GM12878 (cell line): ENCODE results near the gene TBC1D10A. TPM values are rescaled to one million over a fixed set of nuclear protein-coding genes. Genes with fewer than 3 reads are reported as not detected.

ENCODE experiments used
- ATAC-seq: fragments of 200-7000 bp; cut with Tn5 transposase; 3 replicates; pipeline ENCODE4 v1.9.1; 2020; ENCODE audit warnings: mild to moderate bottlenecking, moderate library complexity
- BruUV-seq: library from RNA; stranded (reverse); fragments of 400-500 nt; replicated peaks from 2 replicates; lab custom pipeline; 2021; lab: Mats Ljungman, UMichigan
- CTCF ChIA-PET: fragments of 300-600 bp; sonication (Branson Sonifier 250); formaldehyde crosslinking; extraction: SDS; loops from one replicate; lab custom pipeline; 2021; ENCODE audit warnings: inconsistent platforms; lab: Yijun Ruan, JAX
- POLR2A ChIA-PET: fragments of 350-600 bp; formaldehyde crosslinking; extraction: SDS; loops from one replicate; lab custom pipeline; 2021; ENCODE audit warnings: inconsistent platforms; lab: Charles Lee
- RAD21 ChIA-PET: fragments of 300-600 bp; sonication (Branson Sonifier 250); formaldehyde crosslinking; loops from one replicate; lab custom pipeline; 2023; ENCODE audit warnings: antibody characterized with exemption; ENCODE audit not compliant: unreplicated experiment; lab: Charles Lee
- SMC1A ChIA-PET: fragments of 300-600 bp; sonication (Branson Sonifier 250); formaldehyde crosslinking; loops from one replicate; lab custom pipeline; 2023; ENCODE audit not compliant: unreplicated experiment, uncharacterized antibody; lab: Charles Lee
- DNase-seq: peaks from one replicate; pipeline ENCODE4 v3.0.0-alpha.2; 2011; ENCODE audit warnings: low read depth, low spot score
- FAIRE-seq: peaks from 3 replicates; lab custom pipeline; 2011; peaks lifted over from hg19 to GRCh38; lab: Jason Lieb, UNC
- H2AFZ ChIP-seq: 2 replicates; pipeline ENCODE4 v1.6.0; 2011; ENCODE audit warnings: low read depth, low read length, control low read depth; ENCODE audit not compliant: control insufficient read depth
- H3K27ac ChIP-seq: 2 replicates; pipeline ENCODE4 v1.5.1; 2011; ENCODE audit warnings: control low read depth; ENCODE audit not compliant: control insufficient read depth, insufficient read depth
- H3K27me3 ChIP-seq, 2 experiments: replicated peaks in 1 of 2; 2 replicates each; pipeline versions ENCODE4 v1.6.0 to v1.6.1; 2011; ENCODE audit warnings: low read length in 1 of 2; ENCODE audit not compliant: control insufficient read depth in 2 of 2, insufficient read depth in 2 of 2
- H3K36me3 ChIP-seq, 2 experiments: 2 replicates each; pipeline ENCODE4 v1.5.1; 2011; ENCODE audit warnings: low read length in 1 of 2; ENCODE audit not compliant: control insufficient read depth in 2 of 2, insufficient read depth in 2 of 2
- H3K4me1 ChIP-seq: 2 replicates; pipeline ENCODE4 v1.6.1; 2011; ENCODE audit warnings: mild to moderate bottlenecking, low read length, moderate library complexity, mixed read lengths; ENCODE audit not compliant: control insufficient read depth, insufficient read depth
- H3K4me2 ChIP-seq: 2 replicates; pipeline ENCODE4 v1.6.0; 2011; ENCODE audit warnings: control low read depth; ENCODE audit not compliant: control insufficient read depth, insufficient read depth
- H3K4me3 ChIP-seq: fragments of 200-600 bp; sonication (generic); 2 replicates; pipeline ENCODE4 v1.5.1; 2016
- H3K79me2 ChIP-seq: 2 replicates; pipeline ENCODE4 v1.6.0; 2011; ENCODE audit warnings: low read length; ENCODE audit not compliant: control insufficient read depth, insufficient read depth
- H3K9ac ChIP-seq: 2 replicates; pipeline ENCODE4 v1.8.0; 2011; ENCODE audit warnings: low read length, control low read depth, mixed read lengths; ENCODE audit not compliant: control insufficient read depth, insufficient read depth
- H3K9me3 ChIP-seq: replicated peaks from 3 replicates; pipeline ENCODE4 v1.5.1; 2011; ENCODE audit warnings: mild to moderate bottlenecking, low read length; ENCODE audit not compliant: control insufficient read depth, insufficient read depth
- H4K20me1 ChIP-seq: 2 replicates; pipeline ENCODE4 v1.6.0; 2011; ENCODE audit not compliant: control insufficient read depth, insufficient read depth
- ELK1 ChIP-seq: IDR thresholded peaks from 2 replicates; pipeline ENCODE4 v1.6.1; 2012; ENCODE audit warnings: low read depth, low read length, improper control_type of control experiment
- HDAC6 ChIP-seq: fragments of 200-600 bp; sonication (generic); IDR thresholded peaks from one replicate; pipeline ENCODE4 v1.8.0; 2017; ENCODE audit warnings: antibody characterized with exemption; ENCODE audit not compliant: unreplicated experiment
- JUND ChIP-seq: IDR thresholded peaks from 2 replicates; pipeline ENCODE4 v1.6.1; 2012; ENCODE audit warnings: low read depth, mild to moderate bottlenecking, low read length, improper control_type of control experiment, moderate library complexity
- KAT2A ChIP-seq: conservative IDR thresholded peaks from 2 replicates; pipeline ENCODE4 v1.6.1; 2011; ENCODE audit warnings: low read depth, low read length; ENCODE audit not compliant: control insufficient read depth
- RBBP5 ChIP-seq: fragments of 200-600 bp; sonication (generic); conservative IDR thresholded peaks from 2 replicates; pipeline ENCODE4 v1.6.1; 2016
- RFX5 ChIP-seq: IDR thresholded peaks from 2 replicates; pipeline ENCODE4 v1.6.1; 2011; ENCODE audit warnings: low read depth, low read length, improper control_type of control experiment
- SMC3 ChIP-seq: IDR thresholded peaks from 2 replicates; pipeline ENCODE4 v1.6.1; 2011; ENCODE audit warnings: low read length, improper control_type of control experiment, borderline replicate concordance
- SPI1 ChIP-seq: IDR thresholded peaks from 2 replicates; pipeline ENCODE4 v1.6.1; 2011; ENCODE audit warnings: low read depth, mild to moderate bottlenecking, low read length, moderate library complexity, borderline replicate concordance; ENCODE audit not compliant: insufficient read depth
- STAT1 ChIP-seq: fragments of 450-650 bp; conservative IDR thresholded peaks from 2 replicates; pipeline ENCODE4 v1.6.1; 2014; ENCODE audit warnings: antibody characterized with exemption, mild to moderate bottlenecking
- WGBS: methylation state at CpG from one replicate; pipeline ENCODE4 v1.1.6; 2016; ENCODE audit warnings: low lambda C conversion rate; ENCODE audit not compliant: insufficient replicate concordance, insufficient coverage; ENCODE audit errors: missing lambda C conversion rate; 5-methylcytosine and 5-hydroxymethylcytosine counted together
- in situ Hi-C: fragments of 300-500 bp; cut with MboI; formaldehyde crosslinking; loops from 9 replicates; pipeline ENCODE4 v1.14.3; 2018; ENCODE audit warnings: mixed read lengths
- intact Hi-C: fragments of 100-400 bp; cut with micrococcal nuclease; formaldehyde crosslinking; loops from one replicate; pipeline ENCODE4 v1.14.2; 2022; ENCODE audit not compliant: unreplicated experiment
- polyA plus RNA-seq, 11 experiments: library from polyadenylated mRNA; depleted of rRNA in 4 of 11; unstranded in 6 of 11; stranded (reverse) in 5 of 11; fragments of >200 nt; fragmentation: Nextera tagmentation in 4 of 11; fragmentation: Illumina TruSeq in 1 of 11; extraction: Ambion mirVana in 4 of 11; extraction: Trizol in 1 of 11; gene quantifications; 1 replicate in 1 of 11; 2 replicates in 10 of 11; pipeline versions ENCODE4 v1.2.1 to v1.2.3, GENCODE V29; 2011 to 2016; ENCODE audit warnings: inconsistent platforms in 2 of 11, missing spikeins in 2 of 11, low read depth in 1 of 11
- total RNA-seq, 4 experiments: library from RNA; depleted of rRNA in 3 of 4; stranded (reverse); fragments of >200 nt in 3 of 4; fragmentation: Illumina TruSeq in 1 of 4; extraction: Trizol in 1 of 4; gene quantifications; 2 replicates each; pipeline versions ENCODE4 v1.2.1 to v1.2.3, GENCODE V29; 2013 to 2021

The TBC1D10A gene
- total and polyA plus RNA-seq, 10 of the 15 experiments (the other 5 are each of a cell fraction or from before 2014, with no cell fraction given), result 0.27 to 25.7 (median 15.3) TPM

GRCh38 chr22:30356449-30357235 lies 29.9 kb upstream of the TBC1D10A start, which contains the start of the genes CCDC157 and SF3A1 (continued):
- no peak for TF ChIP-seq KAT2A
- TF ChIP-seq STAT1, result no peak
- no peak for TF ChIP-seq RBBP5
- no peak for TF ChIP-seq SMC3
- TF ChIP-seq JUND, result peak; percentile 57; the same call in 1 of the 2 replicates
- TF ChIP-seq ELK1, result peak; percentile 58; the same call in 1 of the 2 replicates
- no peak for TF ChIP-seq RFX5

GRCh38 chr22:30354644-30355043 lies 27.9 kb upstream of the TBC1D10A start:
- H3K27ac ChIP-seq, result 0 out of 2 replicates have a peak overlapping the region, but pooled peaks have one; percentile 5
- in situ Hi-C loops (no loop called here), intact Hi-C loops (no loop called here)
- peaks cover 11 to 22% of the 10 kb centered on the region in 2 experiments for H3K36me3 ChIP-seq
- H3K27me3 ChIP-seq, result no peaks in the 10 kb centered on the region
- no peak overlapping the region for H2AFZ ChIP-seq
- ChIA-PET SMC1A (interaction anchor here (0.7 to 3.4 kb wide), 7 partner anchors 27 to 247 kb away, joined by 3 to 24 read pairs (median 5); partner anchors contain the start of gene CASTOR1), POLR2A (interaction anchor here (0.6 to 5.7 kb wide), 4 partner anchors 29 to 252 kb away, joined by 3 to 35 read pairs (median 4); partner anchors contain the start of gene TBC1D10A), RAD21 (interaction anchor here (1.4 to 1.9 kb wide), 3 partner anchors 48 to 66 kb away, joined by 4 to 10 read pairs (median 6); partner anchors contain the start of gene CASTOR1), CTCF (interaction anchor here (0.6 to 3.7 kb wide), 5 partner anchors 28 to 72 kb away, joined by 3 to 22 read pairs (median 4); partner anchors contain the start of genes CASTOR1 and TBC1D10A)
- FAIRE-seq (no peak), ATAC-seq (no peak), DNase-seq (no peak)
- H3K9ac ChIP-seq, result no peak overlapping the region
- H3K4me3 ChIP-seq, result peak overlapping the region; percentile 92; the same call in 1 of the 2 replicates
- WGBS, result 79% methylated on average over 5 of the region's 5 CpGs
- H3K9me3 ChIP-seq, result no peaks in the 10 kb centered on the region
- 0 out of 2 replicates have a peak, but pooled peaks cover 5% of the 10 kb centered on the region for H3K4me1 ChIP-seq
- no peaks in the 10 kb centered on the region for H4K20me1 ChIP-seq
- H3K4me2 ChIP-seq, result peak overlapping the region; percentile 53
- peaks cover 59% of the 10 kb centered on the region for H3K79me2 ChIP-seq
- BruUV-seq, result no TSS peak
- TF ChIP-seq SPI1 (no peak), HDAC6 (no peak)
